Measurements from ENCODE around the gene KRT79. TPM values are rescaled to one million over a fixed set of nuclear protein-coding genes. Genes with fewer than 3 reads are reported as not detected.
"Not testable (repeated sequence)": the region's sequence is repeated elsewhere in the genome, so short reads cannot be mapped to it uniquely, and the experiment has no call there.

The KRT79 gene
- total RNA-seq, 1 donor from 2014 or later: not detected

GRCh38 chr12:52857500-52857899 is 23.4 kb upstream of the KRT79 start:
- Mint-ChIP-seq H3K9me3 (ENCODE audit: unreplicated experiment) (peaks cover 1% of the 10 kb centered on the region), H3K27ac (ENCODE audit: unreplicated experiment) (no peak overlapping the region), H3K36me3 (ENCODE audit: unreplicated experiment) (no peaks in the 10 kb centered on the region), H3K4me1 (ENCODE audit: low read depth, unreplicated experiment) (no peaks in the 10 kb centered on the region), H3K27me3 (ENCODE audit: unreplicated experiment) (peaks cover 7% of the 10 kb centered on the region), H3K4me3 (ENCODE audit: unreplicated experiment) (no peak overlapping the region)
- DNase-seq: no peak
- TF ChIP-seq CTCF (IDR thresholded peaks at IDR 0.05; ENCODE audit: partially characterized antibody, unreplicated experiment): no peak

- H3K27me3 Mint-ChIP-seq (ENCODE audit: unreplicated experiment): peaks cover 7% of the 10 kb centered on the region
- no peaks in the 10 kb centered on the region for H3K36me3 Mint-ChIP-seq (ENCODE audit: unreplicated experiment)
These were observed 22.7 kb upstream of the KRT79 start for GRCh38 chr12:52856787-52857186.

GRCh38 chr12:52856077-52856476 is 22.0 kb upstream of the KRT79 start:
- H3K4me3 Mint-ChIP-seq (ENCODE audit: unreplicated experiment); DNase-seq; H3K27me3 Mint-ChIP-seq (ENCODE audit: unreplicated experiment); H3K27ac Mint-ChIP-seq (ENCODE audit: unreplicated experiment); H3K9me3 Mint-ChIP-seq (ENCODE audit: unreplicated experiment); H3K36me3 Mint-ChIP-seq (ENCODE audit: unreplicated experiment); H3K4me1 Mint-ChIP-seq (ENCODE audit: low read depth, unreplicated experiment): not testable (repeated sequence)

More at GRCh38 chr12:52856787-52857186, 22.7 kb upstream of the KRT79 start:
- no peak for TF ChIP-seq CTCF (IDR thresholded peaks at IDR 0.05; ENCODE audit: partially characterized antibody, unreplicated experiment)
- no peak overlapping the region for H3K27ac Mint-ChIP-seq (ENCODE audit: unreplicated experiment)
- H3K4me3 Mint-ChIP-seq (ENCODE audit: unreplicated experiment): no peak overlapping the region
- no peaks in the 10 kb centered on the region for H3K4me1 Mint-ChIP-seq (ENCODE audit: low read depth, unreplicated experiment)
- DNase-seq: no peak
- H3K9me3 Mint-ChIP-seq (ENCODE audit: unreplicated experiment): peaks cover 1% of the 10 kb centered on the region

DNA sequence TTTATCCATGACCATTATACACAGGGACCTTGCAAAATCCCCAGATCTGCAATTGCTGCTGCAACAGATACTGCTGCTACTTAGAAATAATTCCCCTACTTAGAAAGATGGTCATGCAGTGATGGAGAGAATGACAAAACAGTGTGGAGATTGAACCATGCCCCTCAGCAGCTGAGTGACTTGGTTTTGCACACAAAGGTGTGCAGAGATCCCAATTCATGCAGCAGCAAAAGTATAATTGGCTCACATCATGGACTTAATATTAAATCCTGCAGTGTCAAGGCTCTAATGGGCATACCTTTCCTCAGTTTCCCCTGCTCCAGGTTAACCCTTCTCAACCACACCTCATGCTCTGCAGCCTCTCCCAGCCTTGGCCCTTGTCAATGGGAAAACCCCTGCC is 17.7 kb upstream of the KRT79 start:
- Mint-ChIP-seq H3K36me3 (ENCODE audit: unreplicated experiment) (no peaks in the 10 kb centered on the region), H3K4me1 (ENCODE audit: low read depth, unreplicated experiment) (no peaks in the 10 kb centered on the region), H3K9me3 (ENCODE audit: unreplicated experiment) (peaks cover 1% of the 10 kb centered on the region), H3K4me3 (ENCODE audit: unreplicated experiment) (no peak overlapping the region), H3K27ac (ENCODE audit: unreplicated experiment) (no peak overlapping the region), H3K27me3 (ENCODE audit: unreplicated experiment) (peaks cover 5% of the 10 kb centered on the region)
- TF ChIP-seq CTCF (IDR thresholded peaks at IDR 0.05; ENCODE audit: partially characterized antibody, unreplicated experiment): no peak
- no peak for DNase-seq

DNA sequence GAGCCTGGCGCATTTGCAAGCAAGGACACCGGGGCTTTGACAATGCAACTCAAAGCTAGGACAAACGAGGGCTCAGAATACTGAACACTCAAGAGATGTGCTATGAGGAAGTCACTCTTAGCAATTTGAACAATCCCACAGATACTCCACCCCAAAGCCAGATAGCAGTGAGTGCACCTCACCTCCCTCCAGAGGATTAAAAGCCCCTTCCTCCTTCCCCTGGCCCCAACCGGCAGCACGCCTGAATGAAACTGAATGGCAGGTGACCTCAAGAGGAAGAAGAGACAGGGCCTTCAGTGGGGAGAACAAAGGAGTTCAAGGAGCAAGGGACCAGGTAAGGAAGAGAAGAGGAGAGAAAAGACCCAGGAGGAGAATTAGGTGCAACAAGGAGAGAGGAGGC is 16.6 kb upstream of the KRT79 start:
- peaks cover 3% of the 10 kb centered on the region for H3K9me3 Mint-ChIP-seq (ENCODE audit: unreplicated experiment)
- H3K36me3 Mint-ChIP-seq (ENCODE audit: unreplicated experiment): no peaks in the 10 kb centered on the region
- H3K4me1 Mint-ChIP-seq (ENCODE audit: low read depth, unreplicated experiment): no peaks in the 10 kb centered on the region
- peaks cover 3% of the 10 kb centered on the region for H3K27me3 Mint-ChIP-seq (ENCODE audit: unreplicated experiment)
- no peak for TF ChIP-seq CTCF (IDR thresholded peaks at IDR 0.05; ENCODE audit: partially characterized antibody, unreplicated experiment)
- no peak overlapping the region for H3K4me3 Mint-ChIP-seq (ENCODE audit: unreplicated experiment)
- no peak overlapping the region for H3K27ac Mint-ChIP-seq (ENCODE audit: unreplicated experiment)
- DNase-seq: no peak

DNA sequence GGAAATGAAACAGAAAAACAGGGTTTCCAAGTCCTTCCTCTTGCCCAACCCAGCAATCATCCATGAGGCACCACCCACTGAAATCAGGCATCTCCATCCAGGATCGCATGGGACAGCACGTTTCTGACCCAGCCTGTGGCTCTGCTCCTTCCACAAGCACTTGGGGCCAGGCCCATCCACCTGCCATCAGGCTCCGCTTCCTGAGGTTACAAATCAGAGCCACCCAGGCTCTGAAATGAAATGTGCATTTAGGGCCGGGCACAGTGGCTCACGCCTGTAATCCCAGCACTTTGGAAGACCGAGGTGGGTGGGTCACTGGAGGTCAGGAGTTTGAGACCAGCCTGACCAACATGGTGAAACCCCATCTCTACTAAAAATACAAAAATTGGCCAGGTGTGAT is 15.4 kb upstream of the KRT79 start:
- Mint-ChIP-seq H3K9me3 (ENCODE audit: unreplicated experiment) (peaks cover 5% of the 10 kb centered on the region), H3K4me1 (ENCODE audit: low read depth, unreplicated experiment) (no peaks in the 10 kb centered on the region), H3K4me3 (ENCODE audit: unreplicated experiment) (no peak overlapping the region), H3K27ac (ENCODE audit: unreplicated experiment) (no peak overlapping the region), H3K36me3 (ENCODE audit: unreplicated experiment) (no peaks in the 10 kb centered on the region), H3K27me3 (ENCODE audit: unreplicated experiment) (peaks cover 3% of the 10 kb centered on the region)
- TF ChIP-seq CTCF (IDR thresholded peaks at IDR 0.05; ENCODE audit: partially characterized antibody, unreplicated experiment): no peak
- DNase-seq: no peak

All from glutamatergic neuron (in vitro differentiated cells).